Tibial artery (tissue), 4 donors: ENCODE results near the gene ZNHIT2.

Experiments used
- DNase-seq, 2 donors: peaks; one replicate each; pipeline ENCODE4 v3.0.0-alpha.2; 2019
- H3K27ac ChIP-seq, 2 donors: fragments of 200-600 bp; sonication (generic) in 1 of 2; 1 replicate in 1 of 2; 2 replicates in 1 of 2; pipeline ENCODE4 v1.5.1; 2018 to 2019; ENCODE audit warnings: mild to moderate bottlenecking in 1 of 2
- H3K27me3 ChIP-seq, 2 donors: fragments of 200-600 bp; sonication (generic) in 1 of 2; one replicate each; pipeline versions ENCODE4 v1.5.1 to v1.6.0; 2016 to 2019
- H3K36me3 ChIP-seq, 3 donors: fragments of 200-600 bp; sonication (generic) in 2 of 3; one replicate each; pipeline ENCODE4 v1.5.1; 2016 to 2019; ENCODE audit warnings: mild to moderate bottlenecking in 2 of 3
- H3K4me1 ChIP-seq, 4 donors: fragments of 200-600 bp; sonication (generic) in 2 of 4; 1 replicate in 3 of 4; 2 replicates in 1 of 4; pipeline ENCODE4 v1.5.1; 2016 to 2019
- H3K4me3 ChIP-seq, 2 donors: fragments of 200-600 bp; sonication (generic) in 1 of 2; 1 replicate in 1 of 2; 2 replicates in 1 of 2; pipeline ENCODE4 v1.5.1; 2018 to 2019; ENCODE audit warnings: mild to moderate bottlenecking in 2 of 2
- H3K9me3 ChIP-seq, 3 donors: fragments of 200-600 bp; sonication (generic) in 1 of 3; one replicate each; pipeline ENCODE4 v1.5.1; 2016 to 2019
- CTCF ChIP-seq, 2 experiments: fragments of 200-600 bp in 1 of 2; fragments of 450-650 bp in 1 of 2; IDR thresholded peaks; one replicate each; pipeline ENCODE4 v1.5.1; 2017 to 2019; ENCODE audit warnings: antibody characterized with exemption in 2 of 2, mild to moderate bottlenecking in 1 of 2, moderate library complexity in 1 of 2
- intact Hi-C: fragments of 100-400 bp; cut with DNase I; formaldehyde crosslinking; loops from one replicate; pipeline ENCODE4 v1.15.0; 2023; ENCODE audit warnings: low total_unique reads

Gene ZNHIT2

GRCh38 chr11:65090628-65091027 is 26.9 kb downstream of the ZNHIT2 start:
- intact Hi-C loops = no loop called here
- no peak for DNase-seq
- Histone ChIP-seq H3K27ac (no peak overlapping the region), H3K4me3 (no peak overlapping the region), H3K36me3 (peaks cover 25 to 44% (median 35%) of the 10 kb centered on the region in 3 donors), H3K4me1 (peaks cover 0 to 2% (median 2%) of the 10 kb centered on the region in 4 donors), H3K9me3 (no peaks in the 10 kb centered on the region), H3K27me3 (no peaks in the 10 kb centered on the region)
- no peak for TF ChIP-seq CTCF (IDR thresholded peaks at IDR 0.05)

DNA sequence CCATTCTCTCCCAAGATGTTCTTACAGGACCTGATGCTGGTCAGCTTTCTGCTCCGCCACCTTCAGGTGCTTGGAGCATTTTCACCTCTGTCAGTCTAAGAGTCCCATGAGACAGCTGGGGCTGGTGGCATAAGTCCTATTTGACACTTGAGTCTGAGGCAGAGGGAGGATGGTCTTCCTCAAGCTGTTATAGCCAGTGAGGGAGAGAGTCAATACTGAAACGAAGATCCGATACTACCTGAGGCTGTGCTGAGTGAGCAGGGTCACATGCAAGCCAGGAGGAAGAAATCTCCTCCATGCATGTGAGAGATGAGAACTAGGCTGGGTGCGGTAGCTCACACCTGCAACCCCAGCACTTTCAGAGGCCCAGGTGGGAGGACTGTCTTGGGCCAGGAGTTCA is 27.9 kb downstream of the ZNHIT2 start:
- Histone ChIP-seq H3K36me3 (peaks cover 25 to 46% (median 35%) of the 10 kb centered on the region in 3 donors), H3K27ac (no peak overlapping the region)
- no peak for TF ChIP-seq CTCF (IDR thresholded peaks at IDR 0.05)

DNA sequence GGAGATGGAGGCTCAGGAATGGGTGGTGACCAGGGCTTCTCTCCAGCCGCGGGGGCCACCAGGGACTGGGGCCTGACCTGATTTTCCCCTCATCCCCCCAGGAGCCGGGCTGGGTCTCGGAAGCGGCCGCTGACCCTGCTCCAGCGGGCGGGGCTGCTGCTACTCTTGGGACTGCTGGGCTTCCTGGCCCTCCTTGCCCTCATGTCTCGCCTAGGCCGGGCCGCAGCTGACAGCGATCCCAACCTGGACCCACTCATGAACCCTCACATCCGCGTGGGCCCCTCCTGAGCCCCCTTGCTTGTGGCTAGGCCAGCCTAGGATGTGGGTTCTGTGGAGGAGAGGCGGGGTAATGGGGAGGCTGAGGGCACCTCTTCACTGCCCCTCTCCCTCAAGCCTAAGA is 29.7 kb downstream of the ZNHIT2 start:
- Histone ChIP-seq H3K4me1 (peaks cover 0 to 21% (median 17%) of the 10 kb centered on the region in 4 donors), H3K9me3 (no peaks in the 10 kb centered on the region), H3K27ac (no peak overlapping the region), H3K27me3 (no peaks in the 10 kb centered on the region), H3K4me3 (no peak overlapping the region), H3K36me3 (peaks cover 25 to 46% (median 35%) of the 10 kb centered on the region in 3 donors)
- no peak for DNase-seq
- intact Hi-C loops = loop anchor here (5.0 kb wide), 1 partner anchor 61 kb away; the partner anchor contains the start of gene SNX15
- no peak for TF ChIP-seq CTCF (IDR thresholded peaks at IDR 0.05)

More for the DNA sequence above, 27.9 kb downstream of the ZNHIT2 start:
- intact Hi-C loops = loop anchor here (5.0 kb wide), 1 partner anchor 62 kb away; the partner anchor contains the start of gene SNX15
- H3K4me3 ChIP-seq = no peak overlapping the region
- no peaks in the 10 kb centered on the region for H3K9me3 ChIP-seq
- no peaks in the 10 kb centered on the region for H3K27me3 ChIP-seq
- no peak for DNase-seq
- peaks cover 0 to 10% (median 9%) of the 10 kb centered on the region in 4 donors for H3K4me1 ChIP-seq

DNA sequence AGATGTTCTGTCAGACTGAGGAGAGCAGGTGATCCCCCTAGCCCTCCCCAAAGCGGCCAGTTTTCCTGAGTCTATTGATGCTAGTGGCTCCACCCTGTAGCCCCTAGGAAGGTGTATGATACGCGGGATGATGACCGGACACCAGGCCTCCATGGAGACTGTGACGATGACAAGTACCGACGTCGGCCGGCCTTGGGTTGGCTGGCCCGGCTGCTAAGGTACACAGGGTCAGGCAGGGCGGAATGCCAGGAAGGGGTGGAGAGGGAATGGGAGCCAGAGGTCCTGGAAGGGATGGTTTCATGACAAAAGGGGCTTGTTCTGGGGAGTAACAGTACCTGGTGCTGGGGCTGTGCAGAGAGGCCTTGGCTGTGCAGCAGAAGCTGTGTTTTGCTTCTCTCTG is 30.3 kb downstream of the ZNHIT2 start:
- Histone ChIP-seq H3K4me3 (no peak overlapping the region), H3K4me1 (peaks cover 0 to 21% (median 17%) of the 10 kb centered on the region in 4 donors), H3K36me3 (peaks cover 25 to 46% (median 35%) of the 10 kb centered on the region in 3 donors), H3K27ac (no peak overlapping the region), H3K27me3 (no peaks in the 10 kb centered on the region), H3K9me3 (no peaks in the 10 kb centered on the region)
- TF ChIP-seq CTCF (IDR thresholded peaks at IDR 0.05) = no peak
- no peak for DNase-seq
- intact Hi-C loops = loop anchor here (5.0 kb wide), 1 partner anchor 60 kb away; the partner anchor contains the start of gene SNX15

DNA sequence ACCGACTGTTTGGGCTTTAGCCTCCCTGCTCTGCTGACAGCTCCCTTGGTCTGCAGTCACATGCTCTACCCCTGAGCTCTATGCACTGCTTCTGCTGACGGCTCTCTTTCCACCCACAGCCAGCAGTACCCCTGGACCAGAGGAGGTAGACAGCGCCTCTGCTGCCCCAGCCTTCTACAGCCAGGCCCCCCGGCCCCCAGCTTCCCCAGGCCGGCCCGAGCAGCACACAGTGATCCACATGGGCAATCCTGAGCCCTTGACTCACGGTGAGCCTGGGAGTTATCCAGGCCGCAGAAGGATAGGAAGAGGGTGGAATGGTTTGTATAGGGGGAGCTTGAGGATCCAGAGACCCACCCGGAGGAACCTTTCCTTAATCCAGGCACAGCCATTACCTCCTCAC is 30.7 kb downstream of the ZNHIT2 start:
- H3K4me1 ChIP-seq = peaks cover 0 to 21% (median 17%) of the 10 kb centered on the region in 4 donors
- no peak for DNase-seq
- no peaks in the 10 kb centered on the region for H3K9me3 ChIP-seq
- peaks cover 25 to 46% (median 35%) of the 10 kb centered on the region in 3 donors for H3K36me3 ChIP-seq
- no peaks in the 10 kb centered on the region for H3K27me3 ChIP-seq
- no peak overlapping the region for H3K27ac ChIP-seq
- no peak overlapping the region for H3K4me3 ChIP-seq
- TF ChIP-seq CTCF (IDR thresholded peaks at IDR 0.05) = no peak
- intact Hi-C loops = loop anchor here (5.0 kb wide), 1 partner anchor 60 kb away; the partner anchor contains the start of gene SNX15
